ENCODE data around the gene GMDS. TPM values are rescaled to one million over a fixed set of nuclear protein-coding genes. Genes with fewer than 3 reads are reported as not detected.

Gene GMDS
- total RNA-seq, 1 donor from 2014 or later = 14.4 TPM

GRCh38 chr6:1627827-1628560, 617.4 kb downstream of the GMDS start:
- DNase-seq (ENCODE audit: low spot score) = no peak

- DNase-seq (ENCODE audit: low spot score) = no peak
Measured at GRCh38 chr6:1626481-1626880, 618.9 kb downstream of the GMDS start.

- DNase-seq (ENCODE audit: low spot score) = no peak
Measured at GRCh38 chr6:1625794-1626435, 619.5 kb downstream of the GMDS start.

- DNase-seq (ENCODE audit: low spot score) = peak; percentile 51
Measured at GRCh38 chr6:1624851-1625781, 620.3 kb downstream of the GMDS start.

- no peak for DNase-seq (ENCODE audit: low spot score)
Measured at GRCh38 chr6:1624058-1624850, 621.2 kb downstream of the GMDS start.

- no peak for DNase-seq (ENCODE audit: low spot score)
Measured at GRCh38 chr6:1623769-1624057, 621.7 kb downstream of the GMDS start.

- no peak for DNase-seq (ENCODE audit: low spot score)
Measured at GRCh38 chr6:1622851-1623768, 622.3 kb downstream of the GMDS start.

GRCh38 chr6:1622220-1622850, 623.1 kb downstream of the GMDS start:
- no peak for DNase-seq (ENCODE audit: low spot score)

- DNase-seq (ENCODE audit: low spot score) = no peak
Measured at GRCh38 chr6:1621070-1621701, 624.2 kb downstream of the GMDS start.

- DNase-seq (ENCODE audit: low spot score) = no peak
Measured at GRCh38 chr6:1620504-1621069, 624.8 kb downstream of the GMDS start.

GRCh38 chr6:1619673-1620503, 625.5 kb downstream of the GMDS start:
- no peak for DNase-seq (ENCODE audit: low spot score)

GRCh38 chr6:1619098-1619672, 626.2 kb downstream of the GMDS start:
- DNase-seq (ENCODE audit: low spot score) = no peak

GRCh38 chr6:1618311-1619097, 626.9 kb downstream of the GMDS start:
- DNase-seq (ENCODE audit: low spot score) = no peak

GRCh38 chr6:1617466-1618310, 627.7 kb downstream of the GMDS start:
- no peak for DNase-seq (ENCODE audit: low spot score)

- no peak for DNase-seq (ENCODE audit: low spot score)
Measured at GRCh38 chr6:1616701-1617463, 628.5 kb downstream of the GMDS start.
